ENCODE measurements around the gene COL8A1.

COL8A1 gene

GRCh38 chr3:99678023-99678422, 39.6 kb downstream of the COL8A1 start:
- DNase-seq = no peak

- DNase-seq = no peak
Measured at GRCh38 chr3:99678896-99679295, 40.5 kb downstream of the COL8A1 start.

GRCh38 chr3:99681512-99681911, 43.1 kb downstream of the COL8A1 start:
- no peak for DNase-seq

- DNase-seq = no peak
Measured at GRCh38 chr3:99681976-99682375, 43.6 kb downstream of the COL8A1 start.

- DNase-seq = no peak
Measured at GRCh38 chr3:99683465-99683864, 45.1 kb downstream of the COL8A1 start.

GRCh38 chr3:99683876-99684275, 45.5 kb downstream of the COL8A1 start:
- DNase-seq = no peak

GRCh38 chr3:99684644-99685043, 46.2 kb downstream of the COL8A1 start:
- DNase-seq = no peak

- no peak for DNase-seq
Measured at GRCh38 chr3:99686469-99686868, 48.1 kb downstream of the COL8A1 start.

- DNase-seq = no peak
Measured at GRCh38 chr3:99686955-99687612, 48.7 kb downstream of the COL8A1 start.

- no peak for DNase-seq
Measured at GRCh38 chr3:99690761-99691369, 52.5 kb downstream of the COL8A1 start.

GRCh38 chr3:99693636-99694035, 55.2 kb downstream of the COL8A1 start:
- no peak for DNase-seq

- no peak for DNase-seq
Measured at GRCh38 chr3:99696497-99696896, 58.1 kb downstream of the COL8A1 start.

GRCh38 chr3:99697250-99697649, 58.9 kb downstream of the COL8A1 start:
- DNase-seq = no peak

- DNase-seq = no peak
Measured at GRCh38 chr3:99698932-99699331, 60.5 kb downstream of the COL8A1 start.

- no peak for DNase-seq
Measured at GRCh38 chr3:99699841-99700240, 61.4 kb downstream of the COL8A1 start.

- no peak for DNase-seq
Measured at GRCh38 chr3:99700631-99701268, 62.4 kb downstream of the COL8A1 start.

GRCh38 chr3:99702953-99703943, 64.9 kb downstream of the COL8A1 start:
- no peak for DNase-seq

- DNase-seq = no peak
Measured at GRCh38 chr3:99704417-99704816, 66.0 kb downstream of the COL8A1 start.

- DNase-seq = no peak
Measured at GRCh38 chr3:99706410-99706809, 68.0 kb downstream of the COL8A1 start.

- no peak for DNase-seq
Measured at GRCh38 chr3:99708207-99708745, 69.9 kb downstream of the COL8A1 start.

GRCh38 chr3:99709686-99710085, 71.3 kb downstream of the COL8A1 start:
- no peak for DNase-seq

GRCh38 chr3:99710094-99710493, 71.7 kb downstream of the COL8A1 start:
- DNase-seq = no peak

- DNase-seq = no peak
Measured at GRCh38 chr3:99711351-99711750, 73.0 kb downstream of the COL8A1 start.

Measured in 8988T (cell line).